ENCODE results near the gene RPH3AL.
"Not testable (repeated sequence)": the region's sequence is repeated elsewhere in the genome, so short reads cannot be mapped to it uniquely, and the experiment has no call there.

DNA sequence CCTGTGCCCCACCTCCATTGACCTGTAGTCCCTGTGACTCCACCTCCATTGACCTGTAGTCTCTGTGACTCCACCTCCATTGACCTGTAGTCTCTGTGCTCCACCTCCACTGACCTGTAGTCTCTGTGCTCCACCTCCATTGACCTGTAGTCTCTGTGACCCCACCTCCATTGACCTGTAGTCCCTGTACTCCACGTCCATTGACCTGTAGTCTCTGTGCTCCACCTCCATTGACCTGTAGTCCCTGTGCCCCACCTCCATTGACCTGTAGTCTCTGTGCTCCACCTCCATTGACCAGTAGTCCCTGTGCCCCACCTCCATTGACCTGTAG is 38.0 kb downstream of the RPH3AL start:
- TF ChIP-seq, protein P1, sequence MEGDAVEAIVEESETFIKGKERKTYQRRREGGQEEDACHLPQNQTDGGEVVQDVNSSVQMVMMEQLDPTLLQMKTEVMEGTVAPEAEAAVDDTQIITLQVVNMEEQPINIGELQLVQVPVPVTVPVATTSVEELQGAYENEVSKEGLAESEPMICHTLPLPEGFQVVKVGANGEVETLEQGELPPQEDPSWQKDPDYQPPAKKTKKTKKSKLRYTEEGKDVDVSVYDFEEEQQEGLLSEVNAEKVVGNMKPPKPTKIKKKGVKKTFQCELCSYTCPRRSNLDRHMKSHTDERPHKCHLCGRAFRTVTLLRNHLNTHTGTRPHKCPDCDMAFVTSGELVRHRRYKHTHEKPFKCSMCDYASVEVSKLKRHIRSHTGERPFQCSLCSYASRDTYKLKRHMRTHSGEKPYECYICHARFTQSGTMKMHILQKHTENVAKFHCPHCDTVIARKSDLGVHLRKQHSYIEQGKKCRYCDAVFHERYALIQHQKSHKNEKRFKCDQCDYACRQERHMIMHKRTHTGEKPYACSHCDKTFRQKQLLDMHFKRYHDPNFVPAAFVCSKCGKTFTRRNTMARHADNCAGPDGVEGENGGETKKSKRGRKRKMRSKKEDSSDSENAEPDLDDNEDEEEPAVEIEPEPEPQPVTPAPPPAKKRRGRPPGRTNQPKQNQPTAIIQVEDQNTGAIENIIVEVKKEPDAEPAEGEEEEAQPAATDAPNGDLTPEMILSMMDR (IDR thresholded peaks at IDR 0.05), result not testable (repeated sequence)
- TF ChIP-seq ZFX (IDR thresholded peaks at IDR 0.05; ENCODE audit: borderline replicate concordance), result not testable (repeated sequence)

All from 22Rv1 (cell line).